Esophagus mucosa (tissue), 1 donor: Measurements from ENCODE around the gene TAGLN3. TPM values are rescaled to one million over a fixed set of nuclear protein-coding genes. Genes with fewer than 3 reads are reported as not detected.

ENCODE experiments used
- ATAC-seq: fragments of 200-7000 bp; cut with Tn5 transposase; one replicate; pipeline ENCODE4 v1.9.1; 2020
- total RNA-seq: library from RNA; stranded (reverse); gene quantifications from one replicate; pipeline ENCODE4 v1.2.4, GENCODE V29; 2023
- donor health status: DM: yes; HTN: yes; CAD: no.

TAGLN3 gene
- total RNA-seq, 1 donor from 2014 or later = not detected

DNA sequence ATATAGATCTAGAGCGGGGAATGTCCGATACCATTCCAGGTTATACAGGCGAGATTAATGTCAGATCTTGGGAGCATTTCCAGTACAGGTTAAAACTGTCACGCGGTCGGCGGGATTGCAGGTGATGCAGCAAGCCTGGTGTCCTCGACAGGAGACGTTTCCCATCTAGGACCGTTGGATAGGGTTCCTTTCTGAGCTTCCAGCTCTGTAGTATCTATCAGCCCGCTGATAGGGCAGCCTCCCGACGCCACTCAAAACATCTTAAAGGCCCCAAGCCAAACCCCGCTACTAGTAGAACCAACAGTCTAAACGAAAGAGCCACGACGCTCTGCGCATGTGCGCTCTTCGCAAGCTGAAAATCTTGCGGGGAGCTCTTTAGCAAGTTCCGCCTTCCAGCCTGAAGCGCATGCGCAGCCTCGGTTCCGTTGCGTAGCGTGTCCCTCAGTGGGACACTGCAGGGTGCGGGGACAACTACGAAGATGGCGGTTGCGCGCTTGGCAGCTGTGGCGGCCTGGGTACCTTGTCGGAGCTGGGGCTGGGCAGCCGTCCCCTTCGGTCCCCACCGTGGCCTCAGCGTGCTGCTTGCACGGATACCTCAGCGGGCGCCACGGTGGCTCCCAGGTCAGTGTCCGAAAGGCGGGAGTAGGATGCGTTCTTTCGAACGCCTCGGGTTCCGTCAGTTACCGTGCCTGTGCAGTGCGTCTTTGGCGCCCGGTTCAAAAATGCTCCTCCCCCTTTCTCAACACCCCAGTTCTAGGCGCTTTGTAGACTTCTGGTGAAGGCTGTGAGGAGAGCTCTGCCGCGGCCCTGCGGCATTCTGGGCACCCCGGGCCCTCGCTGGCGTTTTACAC, 19.9 kb upstream of the TAGLN3 start, which contains the start of gene ABHD10:
Gene ABHD10, plus strand, starts transcription at position 444 of the 851 bp plus-strand sequence. Its CDS starts 36 bp downstream, at position 480.
- ATAC-seq = peak; percentile 98

DNA sequence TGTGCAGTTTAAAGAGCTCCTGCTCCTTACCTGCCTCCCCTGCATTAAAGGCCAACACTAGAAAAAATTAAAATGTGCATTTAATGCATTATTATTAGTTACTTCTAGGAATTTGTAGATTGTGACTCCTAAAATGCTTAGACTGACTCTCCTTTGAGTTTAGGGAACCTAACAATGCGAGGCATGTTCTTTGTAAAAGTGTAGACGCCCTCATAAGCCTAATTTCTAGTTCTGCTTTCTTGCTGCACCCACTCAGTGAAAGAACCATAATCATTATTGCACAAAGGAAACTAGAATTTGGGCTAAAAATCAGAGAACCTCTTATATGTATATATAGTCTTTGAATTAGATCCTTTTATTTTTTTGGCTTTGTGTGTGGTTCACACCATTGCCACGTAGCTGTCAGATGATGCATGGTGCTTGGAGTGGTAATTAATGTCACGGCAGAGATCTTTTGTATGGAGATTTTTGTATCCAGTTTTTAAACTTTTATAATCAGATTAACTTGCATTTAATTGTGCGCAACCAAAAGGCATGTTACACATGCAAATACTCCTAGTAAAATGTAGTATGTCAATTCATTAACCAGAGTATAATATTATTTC, 19.2 kb upstream of the TAGLN3 start:
- ATAC-seq = peak; percentile 6

DNA sequence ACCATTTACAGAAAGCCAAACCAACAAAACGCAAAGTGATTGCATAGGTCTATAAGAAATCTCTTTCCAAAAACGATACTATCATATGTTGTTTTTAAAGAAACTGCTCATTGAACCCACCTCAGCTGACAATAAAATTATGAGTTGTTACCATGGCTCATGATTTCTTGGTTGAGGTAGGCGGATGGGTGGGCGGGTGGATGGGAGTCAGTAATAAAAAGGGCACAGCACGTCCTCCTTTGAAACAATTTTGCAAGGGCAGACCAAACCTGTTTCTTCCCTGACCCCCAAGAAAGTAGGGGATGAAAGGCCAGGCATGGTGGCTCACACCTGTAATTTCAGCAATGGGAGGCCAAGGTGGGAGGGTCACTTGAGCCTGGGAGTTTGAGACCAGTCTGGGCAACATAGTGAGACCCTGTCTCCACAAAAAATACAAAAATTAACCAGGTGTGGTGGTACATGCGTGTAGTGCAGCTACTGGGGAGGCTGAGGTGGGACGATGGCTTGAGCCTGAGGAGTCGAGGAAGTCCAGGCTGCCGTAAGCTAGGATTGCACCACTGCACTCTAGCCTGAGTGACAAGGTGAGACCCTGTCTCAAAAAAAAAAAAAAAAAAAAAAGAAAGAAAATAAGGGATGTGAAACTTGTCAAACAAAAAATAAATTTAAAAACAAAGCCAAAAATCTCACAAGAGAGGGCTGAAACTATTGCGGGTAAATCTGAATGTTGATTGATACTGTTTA, 17.8 kb upstream of the TAGLN3 start:
- ATAC-seq = no peak

DNA sequence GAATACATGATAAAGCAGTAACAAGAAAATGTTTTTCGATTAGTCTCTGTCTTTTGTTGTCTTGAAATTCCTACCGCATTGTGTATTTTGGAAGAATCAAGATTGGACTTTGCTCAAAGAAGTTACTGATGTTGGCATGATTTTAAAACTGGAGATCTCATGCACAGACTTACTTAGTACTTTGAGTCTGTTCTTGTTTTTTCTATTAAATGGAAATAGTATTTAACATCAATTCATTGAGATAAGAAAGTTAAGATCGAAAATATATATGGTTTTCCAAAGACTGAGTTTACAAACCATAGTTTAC, 17.3 kb upstream of the TAGLN3 start:
- no peak for ATAC-seq

DNA sequence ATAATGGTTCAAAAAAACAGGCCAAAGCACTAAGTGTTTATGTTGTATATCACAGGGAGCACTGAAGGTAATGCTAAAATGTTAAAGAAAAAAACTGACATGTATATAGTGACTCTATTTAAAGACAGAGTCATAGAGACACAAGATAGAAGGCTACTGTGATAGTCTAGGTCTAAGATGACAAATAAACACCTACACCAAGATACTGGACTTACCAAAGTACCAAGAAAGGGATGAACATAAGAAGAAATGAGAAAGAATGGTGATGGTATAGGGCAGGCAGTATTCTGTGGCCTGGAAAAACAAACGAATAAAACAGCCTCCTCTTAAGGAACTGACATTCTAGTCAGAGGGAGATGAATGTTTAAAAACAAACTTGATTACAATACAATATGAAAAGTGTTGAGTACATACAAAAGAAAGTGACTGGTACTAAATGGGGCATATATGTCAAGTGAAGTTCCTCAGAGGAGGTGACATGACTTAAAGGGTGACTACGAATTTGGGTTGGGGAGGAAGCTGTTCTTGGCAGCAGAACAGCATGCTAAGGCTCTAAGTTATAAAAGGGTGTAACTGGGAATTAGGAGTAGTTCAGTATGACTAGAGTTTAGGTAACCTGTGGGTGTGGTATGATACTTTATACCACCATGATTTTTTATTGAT, 14.0 kb upstream of the TAGLN3 start:
- ATAC-seq = peak; percentile 81

DNA sequence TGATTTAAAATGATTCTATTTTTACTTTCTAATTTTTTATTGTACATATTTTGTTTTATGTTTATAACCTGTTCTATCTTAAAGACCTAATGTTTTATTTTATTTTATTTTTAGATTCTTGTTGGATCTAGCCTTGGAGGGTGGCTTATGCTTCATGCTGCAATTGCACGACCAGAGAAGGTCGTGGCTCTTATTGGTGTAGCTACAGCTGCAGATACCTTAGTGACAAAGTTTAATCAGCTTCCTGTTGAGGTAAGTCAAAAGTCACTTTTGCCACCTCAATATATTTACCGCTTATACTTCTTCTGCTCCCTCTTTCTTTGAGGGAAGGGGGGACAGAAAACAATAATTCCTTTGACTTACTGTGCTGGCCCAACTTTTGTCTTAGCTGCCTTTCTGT, 11.9 kb upstream of the TAGLN3 start:
- ATAC-seq = no peak

DNA sequence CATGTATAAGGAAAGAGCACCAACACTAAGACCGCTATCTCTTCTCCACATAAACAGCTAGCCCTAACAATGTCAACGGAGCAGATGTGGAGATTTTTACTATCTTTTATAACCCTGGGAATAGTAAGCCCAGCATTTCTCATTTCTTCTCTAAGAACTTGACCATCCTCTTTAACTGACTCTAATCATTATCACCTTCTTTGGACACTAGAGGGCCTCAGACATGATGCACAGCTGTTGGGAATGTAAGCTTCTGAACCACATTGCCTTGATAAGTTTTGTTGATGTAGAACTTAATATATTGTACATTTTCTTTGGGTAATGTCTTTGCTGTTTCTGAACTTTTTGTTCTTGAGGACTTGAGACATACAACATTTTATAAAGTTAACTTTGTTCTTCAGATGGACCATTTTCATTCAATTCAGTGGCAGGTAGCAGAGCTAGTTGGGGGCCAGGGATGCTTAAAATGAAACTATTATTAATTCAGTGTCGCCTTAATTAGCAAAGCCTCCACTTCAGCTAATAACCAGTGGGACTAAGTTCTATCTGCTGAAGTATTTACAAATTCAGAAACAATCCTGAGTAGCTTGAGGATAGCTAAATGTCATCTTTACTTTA, 9.6 kb upstream of the TAGLN3 start:
- peak; percentile 75 for ATAC-seq

DNA sequence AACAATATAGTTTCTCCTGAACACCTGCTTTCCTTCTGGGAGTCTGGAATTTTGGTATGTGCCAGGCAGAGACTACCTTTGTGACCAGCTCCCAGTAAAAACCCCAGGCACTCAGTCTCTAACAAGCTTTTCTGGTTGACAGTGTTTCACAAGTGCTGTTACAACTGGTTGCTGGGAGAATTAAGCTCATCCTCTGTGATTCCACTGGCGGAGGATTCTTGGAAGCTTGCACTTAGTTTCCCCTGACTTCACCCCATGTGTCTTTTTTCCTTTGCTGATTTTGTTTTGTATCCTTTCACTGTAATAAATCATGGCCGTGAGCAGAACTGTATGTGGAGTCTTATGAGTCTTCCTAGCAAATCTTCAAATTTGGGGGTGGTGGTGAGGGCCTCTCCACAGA, 5.7 kb upstream of the TAGLN3 start:
- no peak for ATAC-seq

DNA sequence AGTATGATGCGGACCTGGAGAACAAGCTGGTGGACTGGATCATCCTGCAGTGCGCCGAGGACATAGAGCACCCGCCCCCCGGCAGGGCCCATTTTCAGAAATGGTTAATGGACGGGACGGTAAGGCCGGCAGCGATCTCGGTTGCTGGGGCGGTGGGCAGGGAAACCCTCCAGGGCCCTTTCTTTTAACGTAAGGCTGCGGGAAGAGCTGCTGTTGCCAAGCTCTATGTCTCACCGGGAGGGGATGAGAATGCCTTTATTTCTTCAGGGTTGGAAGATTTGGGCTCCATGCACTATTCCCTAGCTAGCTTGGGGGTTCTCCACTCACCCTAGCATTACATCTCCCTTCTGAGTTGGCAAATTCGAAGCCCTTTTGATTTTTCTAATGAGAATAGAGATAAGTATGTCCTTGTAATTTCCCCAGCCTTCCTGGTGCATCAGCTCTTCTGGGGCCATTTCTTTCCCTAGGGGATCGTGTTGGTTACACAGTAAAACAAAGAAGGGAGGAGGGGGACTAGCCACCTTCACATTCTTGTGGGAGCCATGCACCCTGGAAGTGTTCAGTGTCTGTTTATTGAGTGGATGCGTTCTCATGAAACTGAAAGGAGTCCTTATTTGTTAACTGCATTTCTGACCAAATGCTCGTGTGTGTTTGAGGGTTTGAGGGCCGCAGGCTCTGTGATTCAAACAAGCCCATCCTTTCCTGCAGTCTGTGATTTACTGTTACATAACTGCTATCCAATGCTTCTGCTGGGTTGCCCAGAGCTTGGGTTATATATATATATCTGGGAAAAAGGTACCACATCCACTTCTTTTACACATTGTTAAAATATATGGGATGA, 982 bp downstream of the TAGLN3 start:
- no peak for ATAC-seq

DNA sequence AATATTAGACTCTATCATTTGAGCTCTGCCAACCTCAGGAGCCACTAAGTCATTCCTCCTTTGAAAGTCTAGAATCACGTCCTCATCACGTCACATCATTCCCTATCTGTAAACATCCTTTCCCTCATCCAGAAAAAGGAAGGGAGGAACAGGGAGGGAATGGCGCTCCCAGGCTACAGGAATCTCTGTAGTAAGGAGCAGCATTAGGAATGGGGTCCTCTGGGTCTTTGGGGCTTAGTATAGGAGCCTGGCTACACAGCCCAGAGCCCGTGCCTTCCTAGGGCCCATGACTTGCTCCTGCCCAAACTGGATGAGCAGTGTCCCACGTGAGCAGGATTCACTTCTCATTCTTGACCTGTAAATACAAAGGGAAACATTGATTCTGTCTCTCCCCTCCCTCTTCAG, 1.6 kb downstream of the TAGLN3 start:
- ATAC-seq = no peak

DNA sequence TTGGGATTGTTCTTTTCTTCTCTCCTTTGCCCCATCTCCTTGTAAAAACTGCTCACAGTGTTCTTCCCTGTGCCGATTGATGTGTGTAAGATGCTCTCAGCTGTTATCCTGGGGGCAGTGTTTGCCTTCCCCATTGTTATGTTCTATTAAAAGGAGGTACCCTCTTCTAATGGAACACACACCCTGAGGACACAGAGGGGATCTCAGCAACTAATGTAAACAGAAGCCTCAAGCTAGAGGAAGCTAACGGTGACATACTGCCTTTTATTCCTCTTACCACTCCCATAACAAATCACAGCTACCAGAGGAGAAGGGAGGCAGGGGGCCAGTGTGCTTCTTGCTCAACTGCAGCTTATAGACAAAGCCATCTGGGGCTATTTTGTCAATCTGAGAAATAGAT, 2.2 kb downstream of the TAGLN3 start:
- no peak for ATAC-seq

DNA sequence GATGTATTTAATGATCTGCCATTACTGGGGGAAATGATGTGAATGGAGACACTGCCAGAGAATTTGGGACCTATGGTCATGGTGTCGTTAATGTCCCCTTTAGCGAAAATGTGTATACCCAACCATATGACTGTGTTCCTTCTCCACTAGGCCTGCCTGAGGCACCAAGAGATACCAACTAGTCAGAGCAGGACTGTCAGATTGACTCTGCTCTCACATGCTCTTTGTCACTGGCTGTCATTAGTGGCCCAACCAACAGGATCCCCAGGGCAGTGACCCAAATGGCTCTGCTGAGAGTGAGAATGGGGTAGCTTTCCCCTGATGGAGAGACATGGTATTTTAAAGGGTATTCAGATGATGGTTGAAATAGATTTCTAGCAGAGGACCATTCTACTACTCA, 2.8 kb downstream of the TAGLN3 start:
- no peak for ATAC-seq

DNA sequence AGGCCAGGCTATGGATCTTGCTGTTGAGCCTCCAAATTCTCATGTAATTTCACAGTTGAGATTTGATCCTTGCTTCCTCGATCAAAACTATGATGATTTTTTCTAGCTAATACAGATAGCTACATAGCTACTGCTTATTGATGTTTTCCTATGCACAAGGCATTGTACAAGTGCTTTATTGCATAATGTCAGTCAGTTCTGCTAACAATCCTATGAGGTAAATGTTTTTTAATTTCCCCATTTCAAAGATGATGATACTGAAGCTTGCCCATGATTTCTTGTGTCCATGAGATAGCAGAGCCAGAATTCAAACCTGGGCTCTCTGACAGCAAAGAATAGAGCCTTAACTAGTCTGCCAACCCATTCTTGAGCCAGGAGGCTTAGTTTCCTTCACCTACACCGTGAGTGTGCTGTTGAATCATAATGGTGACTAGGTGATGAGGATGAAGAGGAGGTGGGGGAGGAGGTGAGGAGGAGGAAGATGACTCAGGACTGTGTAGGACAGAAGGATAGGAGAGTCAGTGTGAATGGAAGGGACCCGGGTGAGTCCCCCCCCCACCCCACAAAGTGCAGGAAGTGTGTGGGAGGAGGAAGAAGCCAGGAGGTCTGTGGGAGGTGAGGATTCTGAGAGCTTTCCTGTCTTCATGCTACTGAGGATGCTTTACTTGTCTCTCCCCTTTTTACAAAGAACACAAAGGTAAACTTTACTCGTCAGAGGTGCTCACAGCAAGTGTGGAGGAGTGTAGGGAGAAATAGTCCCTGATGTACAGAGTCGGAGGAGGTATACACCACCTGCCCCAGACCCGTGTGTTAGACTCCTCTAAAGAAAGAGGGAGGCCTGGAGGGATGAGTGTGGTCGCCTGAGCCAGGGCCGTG, 3.6 kb downstream of the TAGLN3 start:
- peak; percentile 72 for ATAC-seq

DNA sequence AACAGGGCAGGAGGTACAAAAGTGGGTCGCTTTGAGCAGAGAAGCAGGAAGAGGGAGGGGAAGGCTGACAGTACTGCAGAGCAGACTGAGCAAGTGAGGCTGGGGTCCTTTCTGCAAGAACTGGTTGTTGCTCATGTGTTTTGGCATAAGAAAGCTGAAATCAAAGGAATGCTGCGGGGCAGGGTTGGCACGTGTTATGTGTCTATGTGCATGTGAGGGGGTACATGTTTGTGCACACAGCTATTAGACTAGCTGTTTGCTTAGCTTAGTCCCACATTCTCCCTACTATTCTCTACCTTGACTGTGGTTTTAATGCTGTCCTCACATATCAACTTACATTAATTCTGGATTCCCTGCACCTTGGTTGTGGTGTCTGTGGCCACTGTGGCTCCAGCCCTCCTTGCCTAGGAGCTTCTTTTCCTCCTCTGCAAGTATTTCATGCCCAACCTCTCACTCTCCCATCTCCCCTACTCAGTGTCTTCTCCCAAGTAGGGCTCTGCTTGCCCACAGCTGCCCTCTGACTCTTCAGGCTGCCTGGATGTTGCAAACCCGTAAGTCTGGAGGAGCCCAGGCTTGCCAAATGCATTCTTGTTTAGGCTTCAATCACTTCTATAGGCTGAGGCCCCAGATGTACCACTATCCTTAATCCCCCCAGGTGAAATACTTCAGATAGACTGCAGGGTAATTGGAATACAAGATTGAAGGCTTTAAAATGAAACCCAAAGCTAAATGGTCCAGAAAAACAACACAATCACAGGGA, 4.8 kb downstream of the TAGLN3 start:
- ATAC-seq = no peak

DNA sequence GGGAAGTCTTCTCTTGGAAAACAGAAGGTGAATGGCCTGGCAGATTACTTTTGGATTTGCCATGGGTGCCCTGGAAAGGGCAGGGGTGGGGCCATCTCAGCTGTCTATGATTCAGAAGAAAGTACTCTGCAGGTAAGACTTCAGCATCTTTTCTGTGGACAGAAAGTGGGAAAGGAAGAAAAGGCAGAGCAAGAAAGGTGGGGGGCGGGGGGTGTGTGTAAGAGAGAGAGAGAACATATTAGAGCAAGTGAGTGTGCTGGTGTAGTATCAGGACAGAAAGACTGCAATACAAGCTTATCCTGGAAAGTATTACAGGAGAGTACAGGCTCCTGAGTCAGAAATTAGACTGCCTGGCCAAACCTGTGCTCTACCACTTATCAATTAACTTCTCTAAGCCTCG, 5.5 kb downstream of the TAGLN3 start:
- peak; percentile 9 for ATAC-seq

DNA sequence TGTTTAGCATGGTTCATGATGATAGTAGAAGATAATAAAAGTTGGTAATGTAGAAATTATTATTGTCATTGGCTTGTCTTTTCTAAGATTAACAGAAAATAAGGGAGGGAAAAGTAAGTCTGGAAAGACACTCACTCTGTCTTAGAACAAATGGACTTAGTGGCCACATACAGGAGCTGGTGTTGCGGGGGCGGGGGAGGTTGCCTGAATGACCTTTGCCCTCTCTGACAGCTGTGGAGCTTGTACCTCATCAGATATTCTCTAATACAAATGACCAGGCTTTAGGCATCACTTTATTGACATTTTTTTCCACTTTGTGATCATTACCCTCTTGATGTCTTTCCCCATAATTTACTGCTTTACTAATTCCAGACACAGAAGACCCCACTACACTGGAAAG, 5.9 kb downstream of the TAGLN3 start:
- no peak for ATAC-seq

DNA sequence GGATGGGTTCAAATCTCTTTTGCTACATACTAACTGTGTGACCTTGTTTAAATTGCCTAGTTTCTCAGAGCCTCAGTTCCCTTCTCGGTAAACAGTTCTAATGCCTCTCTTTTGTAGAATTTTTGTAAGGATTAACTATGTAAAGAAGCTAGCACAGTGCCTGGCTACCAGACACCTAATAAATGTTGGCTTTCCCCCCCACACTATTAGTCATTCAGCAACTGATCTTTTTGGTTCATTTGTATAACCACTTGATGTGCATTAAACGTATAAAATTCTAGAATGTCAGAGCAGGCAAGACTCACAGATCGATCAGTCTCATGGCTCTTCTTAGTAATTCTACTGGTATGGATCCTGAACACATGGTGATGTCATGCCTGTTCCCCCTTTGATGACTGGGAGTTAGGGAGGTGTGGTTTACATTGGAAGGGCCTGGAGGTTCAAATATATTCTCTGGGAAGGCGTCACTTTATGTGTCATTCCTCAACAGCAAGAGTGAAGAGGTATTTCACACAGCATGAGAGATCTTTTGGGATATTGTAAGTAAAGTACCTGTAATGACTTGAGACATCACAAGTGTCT, 6.5 kb downstream of the TAGLN3 start:
- ATAC-seq = no peak

DNA sequence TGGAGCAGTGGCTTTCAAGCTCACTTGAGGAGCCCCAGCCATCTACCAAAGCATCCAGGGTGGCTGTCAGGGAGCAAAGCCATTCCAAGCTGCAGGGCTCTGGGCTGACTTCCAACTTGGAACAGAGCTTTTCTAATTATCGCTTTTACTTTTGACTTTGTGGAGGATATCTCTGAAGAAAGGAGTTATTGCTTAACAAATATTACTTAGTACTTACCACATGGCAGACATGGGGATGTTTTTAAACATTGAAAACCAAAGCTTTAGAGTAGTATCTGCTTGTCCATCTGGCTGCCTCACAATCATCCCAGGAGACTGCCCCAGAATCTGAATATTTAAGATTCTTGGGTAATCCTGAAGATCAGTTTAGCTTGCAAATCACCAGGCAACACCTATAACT, 8.9 kb downstream of the TAGLN3 start:
- no peak for ATAC-seq

DNA sequence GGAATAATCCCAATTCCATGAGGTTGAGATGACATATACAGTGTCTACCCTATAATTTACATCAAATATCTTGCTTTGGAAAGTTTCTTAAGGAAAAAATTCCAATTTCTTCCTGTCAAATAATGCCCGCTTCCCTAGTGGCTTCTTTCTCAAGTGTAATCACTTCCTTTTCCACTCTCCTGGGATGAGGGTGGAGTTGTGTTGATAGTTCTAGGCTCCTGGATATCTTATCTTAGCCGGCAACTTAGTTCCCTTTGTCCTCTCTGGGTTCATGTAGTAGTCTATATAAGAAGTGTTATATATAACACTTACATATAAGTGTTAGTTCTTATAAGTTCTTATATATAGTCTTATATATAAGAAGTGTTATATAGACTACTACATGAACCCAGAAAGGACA, 10.9 kb downstream of the TAGLN3 start:
- no peak for ATAC-seq

DNA sequence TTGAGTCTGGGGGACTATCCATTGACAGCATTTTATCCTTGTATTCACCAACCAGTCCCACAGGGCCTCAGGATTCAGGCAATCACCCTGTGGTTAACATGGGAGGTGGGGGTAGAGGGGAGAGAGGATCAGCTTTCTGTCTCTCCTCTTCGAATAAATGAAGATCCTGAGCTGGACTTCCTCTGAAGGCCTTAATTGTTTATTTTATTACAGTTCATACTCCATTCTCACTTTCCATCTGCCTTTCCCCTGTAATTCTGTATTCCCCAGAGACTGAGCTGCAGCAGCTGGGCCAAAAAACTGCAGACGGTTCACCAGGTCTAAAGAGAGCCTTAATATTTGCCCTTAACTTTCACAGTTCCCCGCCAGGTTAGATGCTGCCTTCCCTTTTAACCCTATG, 11.9 kb downstream of the TAGLN3 start:
- ATAC-seq = no peak
